T-helper 17 cell (primary cell): ENCODE results near the gene LAMA4. TPM values are rescaled to one million over a fixed set of nuclear protein-coding genes. Genes with fewer than 3 reads are reported as not detected.

Experiments used
- ATAC-seq: fragments of 150-1000 bp; cut with Tn5 transposase; 2 replicates; pipeline ENCODE4 v1.10.0; 2021; ENCODE audit warnings: mild to moderate bottlenecking, moderate library complexity
- DNase-seq, 3 donors: peaks; one replicate each; pipeline versions ENCODE4 v3.0.0 to v3.0.0-alpha.2; 2020 to 2021
- H3K9me3 ChIP-seq: one replicate; pipeline ENCODE4 v1.7.0; 2013; ENCODE audit warnings: low read length, mild to moderate bottlenecking; ENCODE audit not compliant: control insufficient read depth, poor library complexity, severe bottlenecking
- H3K27ac Mint-ChIP-seq: one replicate; pipeline ENCODE4 v1.8.0; 2022; ENCODE audit warnings: mild to moderate bottlenecking, moderate library complexity, mixed read lengths
- H3K27me3 Mint-ChIP-seq: one replicate; pipeline ENCODE4 v1.8.0; 2022; ENCODE audit warnings: mixed read lengths
- H3K36me3 Mint-ChIP-seq: one replicate; pipeline ENCODE4 v1.8.0; 2022; ENCODE audit warnings: low read depth, mixed read lengths
- H3K4me1 Mint-ChIP-seq: one replicate; pipeline ENCODE4 v1.8.0; 2022; ENCODE audit warnings: mild to moderate bottlenecking, mixed read lengths
- H3K4me3 Mint-ChIP-seq: one replicate; pipeline ENCODE4 v1.8.0; 2022; ENCODE audit warnings: mild to moderate bottlenecking, moderate library complexity, mixed read lengths
- total RNA-seq, 4 donors: library from RNA in 2 of 4; stranded (reverse) in 2 of 4; gene quantifications; one replicate each; pipeline ENCODE4 v1.2.3 and lab custom pipeline; 2022 to 2026

The LAMA4 gene
- total RNA-seq, 2 donors from 2014 or later: not detected

DNA sequence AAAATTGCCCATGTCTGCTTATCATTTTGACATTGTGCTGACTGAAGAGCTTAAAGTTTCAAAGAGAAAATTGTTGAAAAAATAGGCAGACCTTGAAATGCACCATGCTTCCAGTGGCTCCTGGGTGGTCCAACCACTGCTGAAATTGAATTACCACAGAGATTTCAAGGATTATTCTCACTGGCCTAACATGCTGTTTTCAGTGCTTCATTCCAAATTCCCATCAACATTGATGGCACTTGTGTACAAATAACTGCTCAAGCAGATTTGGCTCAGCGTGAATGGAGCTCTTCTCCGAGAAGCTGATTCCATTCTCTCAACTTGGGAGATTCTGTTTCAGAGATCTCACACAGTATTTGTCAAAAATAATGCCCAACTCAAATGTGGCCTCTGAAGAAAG is 75.5 kb downstream of the LAMA4 start:
- H3K36me3 Mint-ChIP-seq: no peaks in the 10 kb centered on the region
- H3K27ac Mint-ChIP-seq: no peak overlapping the region
- peaks cover 2% of the 10 kb centered on the region for H3K4me1 Mint-ChIP-seq
- ATAC-seq (no peak), DNase-seq (no peak)
- no peaks in the 10 kb centered on the region for H3K9me3 ChIP-seq
- H3K4me3 Mint-ChIP-seq: no peak overlapping the region
- peaks cover 52% of the 10 kb centered on the region for H3K27me3 Mint-ChIP-seq

DNA sequence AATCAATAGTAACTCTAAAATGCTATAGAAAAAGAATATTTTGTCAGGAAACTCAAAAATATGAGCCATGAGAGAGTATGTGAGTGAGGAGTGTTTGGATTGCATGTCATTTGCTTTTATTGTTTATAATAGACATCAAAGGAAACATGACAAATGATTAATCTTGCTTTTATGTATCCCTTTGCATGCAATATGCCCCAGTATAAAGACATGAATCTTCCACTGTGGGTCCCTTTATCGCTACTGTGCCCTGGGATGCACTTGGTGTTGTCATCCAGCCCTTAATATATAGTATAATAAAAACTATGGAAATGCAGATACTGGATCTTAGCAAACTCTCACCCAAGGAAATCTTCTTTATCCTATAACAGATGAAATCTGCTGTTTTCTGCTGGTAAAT is 77.3 kb downstream of the LAMA4 start:
- no peaks in the 10 kb centered on the region for H3K9me3 ChIP-seq
- peaks cover 2% of the 10 kb centered on the region for H3K4me1 Mint-ChIP-seq
- DNase-seq (no peak), ATAC-seq (no peak)
- H3K36me3 Mint-ChIP-seq: no peaks in the 10 kb centered on the region
- H3K4me3 Mint-ChIP-seq: no peak overlapping the region
- peaks cover 45% of the 10 kb centered on the region for H3K27me3 Mint-ChIP-seq
- H3K27ac Mint-ChIP-seq: peak overlapping the region; percentile 8

DNA sequence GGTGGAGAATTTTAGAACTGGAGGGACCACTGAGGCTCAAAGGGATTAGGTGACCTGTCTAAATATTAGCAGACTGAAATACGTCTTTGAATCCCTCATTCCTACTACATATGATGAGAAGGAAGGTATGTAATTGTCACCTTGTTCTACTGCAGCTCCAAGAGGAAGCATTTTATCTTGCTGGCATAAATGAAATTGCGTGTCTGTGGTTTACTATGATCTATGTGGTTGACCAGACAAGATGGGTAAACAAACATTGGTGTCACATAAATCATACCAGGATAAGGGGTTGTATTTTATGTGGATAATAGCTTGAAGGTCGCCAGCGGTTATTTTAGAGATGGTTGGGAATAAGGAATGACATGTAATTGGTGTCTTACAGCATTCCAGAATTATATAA is 78.2 kb downstream of the LAMA4 start:
- DNase-seq (no peak), ATAC-seq (no peak)
- H3K36me3 Mint-ChIP-seq: peaks cover 1% of the 10 kb centered on the region
- no peaks in the 10 kb centered on the region for H3K9me3 ChIP-seq
- no peaks in the 10 kb centered on the region for H3K4me1 Mint-ChIP-seq
- H3K27me3 Mint-ChIP-seq: peaks cover 47% of the 10 kb centered on the region
- no peak overlapping the region for H3K4me3 Mint-ChIP-seq
- no peak overlapping the region for H3K27ac Mint-ChIP-seq

DNA sequence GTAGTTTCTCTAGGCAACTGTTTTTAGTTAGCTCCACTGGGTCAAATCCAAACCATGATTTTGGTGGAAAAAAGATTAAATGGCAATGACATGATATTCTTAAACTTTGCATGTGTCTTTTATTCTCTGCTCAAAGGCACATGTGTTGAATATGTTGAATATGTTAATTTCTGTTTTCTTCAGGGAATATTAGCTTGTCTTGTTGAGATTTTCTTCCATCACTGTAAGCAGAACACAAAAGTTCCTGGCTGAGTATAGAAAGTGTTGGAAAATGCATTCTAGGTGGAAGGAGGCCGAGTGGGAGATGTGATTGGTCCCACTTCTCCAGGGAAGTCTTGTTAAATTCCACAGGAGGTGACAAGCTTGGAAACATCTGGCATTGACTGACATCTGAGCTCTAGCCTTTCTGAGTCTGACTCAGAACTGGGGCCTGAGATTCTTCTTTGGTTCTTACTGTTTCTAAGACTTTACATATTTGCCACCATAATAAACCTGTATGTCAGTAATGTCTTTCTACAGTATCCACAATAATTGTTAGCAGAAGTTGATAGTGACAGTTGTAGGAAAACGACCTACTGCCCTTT is 81.1 kb downstream of the LAMA4 start:
- Mint-ChIP-seq H3K4me3 (no peak overlapping the region), H3K36me3 (peaks cover 4% of the 10 kb centered on the region), H3K4me1 (no peaks in the 10 kb centered on the region), H3K27ac (no peak overlapping the region), H3K27me3 (peaks cover 58% of the 10 kb centered on the region)
- no peaks in the 10 kb centered on the region for H3K9me3 ChIP-seq
- no peak for ATAC-seq
- no peak for DNase-seq

DNA sequence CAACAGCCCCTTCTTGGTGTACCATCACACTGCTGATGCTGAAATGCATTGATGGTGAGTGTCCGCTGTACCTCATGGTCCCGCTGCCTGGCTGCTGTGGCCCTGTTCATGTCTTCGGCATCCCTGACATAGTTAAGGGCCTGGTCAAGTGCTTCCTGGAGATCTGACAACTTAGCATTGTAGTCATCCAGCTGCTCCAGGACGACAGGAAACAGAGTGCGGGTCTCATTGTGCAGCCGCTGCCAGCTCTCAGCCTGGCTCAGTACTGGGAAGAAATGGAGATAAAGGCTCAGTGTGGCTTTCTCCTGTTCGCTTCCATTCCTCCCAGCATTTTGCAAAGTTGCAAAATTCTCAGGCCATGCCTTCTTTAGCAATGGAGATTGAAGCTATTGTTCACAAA is 81.8 kb downstream of the LAMA4 start:
- H3K4me3 Mint-ChIP-seq: no peak overlapping the region
- H3K27me3 Mint-ChIP-seq: peaks cover 61% of the 10 kb centered on the region
- no peaks in the 10 kb centered on the region for H3K4me1 Mint-ChIP-seq
- ATAC-seq: no peak
- H3K9me3 ChIP-seq: no peaks in the 10 kb centered on the region
- H3K27ac Mint-ChIP-seq: no peak overlapping the region
- peaks cover 4% of the 10 kb centered on the region for H3K36me3 Mint-ChIP-seq
- DNase-seq: no peak

DNA sequence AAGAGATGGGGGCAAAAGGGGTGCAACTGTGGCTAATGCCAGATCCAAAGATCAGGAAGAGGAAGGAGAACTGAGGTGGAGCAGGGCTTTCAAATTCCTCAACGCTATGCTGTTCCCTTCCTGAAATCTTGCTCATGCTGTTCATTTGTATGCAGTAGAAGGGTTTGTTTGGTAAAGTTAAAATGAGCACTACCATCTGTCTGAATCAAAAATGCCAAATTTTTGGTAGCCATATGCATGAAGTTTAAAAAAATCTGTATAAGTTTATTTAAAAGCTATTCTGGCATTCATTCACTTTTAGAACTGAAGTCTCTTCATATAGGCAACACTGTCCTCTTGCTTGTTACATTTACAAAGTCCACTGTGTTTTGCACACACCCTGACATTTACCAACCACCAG is 84.8 kb downstream of the LAMA4 start:
- DNase-seq: no peak
- ATAC-seq: no peak
- Mint-ChIP-seq H3K4me1 (no peaks in the 10 kb centered on the region), H3K36me3 (peaks cover 4% of the 10 kb centered on the region), H3K4me3 (no peak overlapping the region), H3K27ac (no peak overlapping the region), H3K27me3 (peaks cover 57% of the 10 kb centered on the region)
- no peaks in the 10 kb centered on the region for H3K9me3 ChIP-seq

DNA sequence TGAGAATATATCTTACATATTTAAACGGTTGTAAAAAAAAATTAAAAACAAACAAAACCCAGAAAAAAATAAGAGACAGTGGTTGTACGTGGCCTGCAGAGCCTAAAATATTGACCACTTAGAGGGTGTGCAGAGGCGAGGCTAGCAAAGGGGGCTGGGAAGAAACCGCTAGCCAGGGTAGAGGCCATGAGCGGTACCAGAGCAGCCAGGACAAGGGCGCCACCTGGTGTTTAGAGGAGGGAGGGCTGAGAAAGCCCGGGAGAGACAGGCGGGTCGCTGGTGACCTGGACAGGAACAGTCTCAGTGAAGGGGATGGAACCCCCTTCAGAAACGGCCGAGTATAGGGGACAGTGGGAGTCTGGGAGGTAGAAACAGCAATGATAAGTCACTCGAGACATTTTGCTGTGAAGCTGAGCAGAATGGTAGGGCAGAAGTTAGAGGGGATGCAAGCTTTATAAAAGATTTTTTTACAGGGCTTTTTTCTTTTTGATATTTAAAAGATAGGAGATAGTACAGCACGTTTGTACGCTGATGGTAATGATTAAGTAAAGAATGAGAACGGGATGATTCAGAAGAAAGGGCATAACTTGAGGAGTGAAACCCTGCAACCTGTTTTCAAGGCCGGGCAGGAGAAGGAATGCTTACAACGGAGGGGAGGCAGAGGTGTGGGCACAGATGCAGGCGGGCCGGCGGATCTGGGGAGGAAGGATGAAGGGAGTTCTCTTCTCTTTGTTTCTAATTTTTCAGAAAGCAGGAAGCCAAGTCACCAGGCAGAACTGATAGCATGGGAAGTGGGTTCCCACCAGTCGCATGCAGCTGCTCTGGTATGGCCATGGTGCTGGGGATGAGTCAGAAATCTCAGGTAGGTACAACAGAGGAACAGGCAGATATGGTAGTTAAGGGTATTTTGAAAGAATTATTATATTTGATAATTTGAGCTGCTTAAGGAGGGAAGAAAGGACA is 90.8 kb downstream of the LAMA4 start:
- H3K9me3 ChIP-seq: no peaks in the 10 kb centered on the region
- Mint-ChIP-seq H3K4me3 (peak overlapping the region; percentile 85), H3K27ac (peak overlapping the region; percentile 74), H3K27me3 (peaks cover 66% of the 10 kb centered on the region), H3K4me1 (peaks cover 18% of the 10 kb centered on the region), H3K36me3 (peaks cover 15% of the 10 kb centered on the region)
- DNase-seq (peak; percentile 49 to 71 (median 54)), ATAC-seq (peak; percentile 98)

DNA sequence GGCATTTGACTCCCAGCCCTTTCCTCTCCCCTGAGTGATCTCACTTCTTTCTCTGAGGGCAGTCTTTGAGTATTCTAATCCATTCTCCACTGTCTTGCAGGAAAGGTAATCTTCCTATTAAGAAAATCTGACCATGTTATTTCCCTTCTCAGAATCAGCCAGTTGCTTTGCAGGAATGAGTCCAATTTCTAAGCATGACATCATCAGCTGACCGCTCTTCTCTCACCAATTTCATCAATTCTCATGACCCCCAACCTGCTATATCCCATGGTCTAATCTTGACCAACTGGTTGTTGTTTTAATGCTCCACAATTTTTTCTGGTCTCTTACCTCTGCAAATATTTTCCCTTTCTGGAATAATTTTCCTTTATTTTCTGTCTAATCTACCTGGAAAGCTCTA is 93.6 kb downstream of the LAMA4 start:
- ATAC-seq: no peak
- peaks cover 17% of the 10 kb centered on the region for H3K36me3 Mint-ChIP-seq
- DNase-seq: no peak
- peaks cover 21% of the 10 kb centered on the region for H3K4me1 Mint-ChIP-seq
- H3K27ac Mint-ChIP-seq: no peak overlapping the region
- H3K27me3 Mint-ChIP-seq: peaks cover 70% of the 10 kb centered on the region
- H3K4me3 Mint-ChIP-seq: no peak overlapping the region
- H3K9me3 ChIP-seq: no peaks in the 10 kb centered on the region

DNA sequence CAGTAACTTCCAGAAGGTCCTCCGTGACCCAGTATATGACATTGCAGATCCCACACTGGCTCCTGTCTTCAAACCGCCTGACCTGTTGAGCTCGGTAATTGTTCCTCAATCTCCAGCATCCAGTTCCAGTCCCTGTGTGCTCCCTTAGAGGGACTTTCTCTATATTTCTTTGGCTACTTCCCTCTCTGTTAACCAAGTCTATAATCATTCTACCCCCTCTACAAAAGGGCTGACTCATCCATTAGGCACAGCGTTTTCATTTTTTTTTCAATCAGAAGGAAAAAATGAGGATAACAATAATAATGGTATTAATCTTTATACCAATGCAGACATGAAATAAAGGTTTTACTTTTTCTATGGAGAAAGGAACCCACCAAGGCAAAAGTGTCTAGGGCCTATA is 97.7 kb downstream of the LAMA4 start:
- Mint-ChIP-seq H3K27me3 (peaks cover 70% of the 10 kb centered on the region), H3K36me3 (peaks cover 7% of the 10 kb centered on the region), H3K4me1 (peaks cover 5% of the 10 kb centered on the region), H3K27ac (no peak overlapping the region), H3K4me3 (no peak overlapping the region)
- no peak for ATAC-seq
- no peak for DNase-seq
- H3K9me3 ChIP-seq: no peaks in the 10 kb centered on the region

DNA sequence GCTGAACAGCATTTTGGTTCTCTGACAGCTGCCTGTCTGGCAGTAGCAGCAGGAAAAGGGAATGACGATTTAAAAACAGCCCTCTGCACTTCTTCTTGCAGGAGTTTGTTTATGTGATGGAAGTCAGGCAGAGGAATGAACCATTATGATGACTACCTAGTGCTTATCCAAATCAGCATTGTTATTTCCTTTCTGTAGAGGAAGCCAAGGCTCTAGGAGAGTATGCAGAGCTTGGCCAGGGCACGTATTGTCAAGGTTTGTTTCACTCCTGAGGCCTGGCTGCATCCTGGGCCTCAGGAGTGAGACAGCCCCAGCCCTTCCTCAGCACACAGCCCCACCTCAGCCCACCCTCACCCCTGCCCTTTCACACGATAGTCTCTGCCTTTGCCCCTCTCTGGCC is 98.5 kb downstream of the LAMA4 start:
- H3K4me3 Mint-ChIP-seq: no peak overlapping the region
- peaks cover 4% of the 10 kb centered on the region for H3K36me3 Mint-ChIP-seq
- DNase-seq (no peak), ATAC-seq (no peak)
- H3K4me1 Mint-ChIP-seq: peaks cover 5% of the 10 kb centered on the region
- no peaks in the 10 kb centered on the region for H3K9me3 ChIP-seq
- no peak overlapping the region for H3K27ac Mint-ChIP-seq
- H3K27me3 Mint-ChIP-seq: peaks cover 62% of the 10 kb centered on the region

DNA sequence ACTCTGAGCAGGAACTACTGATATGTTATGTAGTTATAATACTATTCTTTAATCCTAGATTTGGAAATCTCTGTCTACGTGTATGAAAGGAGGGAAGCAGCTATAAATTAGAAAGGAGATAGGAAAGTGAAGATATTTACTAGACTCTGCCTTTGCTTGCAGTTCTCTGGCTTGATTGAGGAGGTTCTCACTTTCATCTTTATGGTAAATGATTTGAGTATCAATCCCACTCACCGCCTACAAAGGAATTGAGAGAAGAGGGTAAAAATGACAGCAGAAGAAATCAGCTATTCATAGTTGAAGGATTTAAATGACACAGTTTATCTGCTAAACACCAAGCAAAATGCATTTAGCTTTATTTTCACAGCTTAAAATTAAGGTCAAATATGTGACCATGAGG is 99.7 kb downstream of the LAMA4 start:
- Mint-ChIP-seq H3K36me3 (peaks cover 2% of the 10 kb centered on the region), H3K27ac (no peak overlapping the region)
- no peaks in the 10 kb centered on the region for H3K9me3 ChIP-seq

DNA sequence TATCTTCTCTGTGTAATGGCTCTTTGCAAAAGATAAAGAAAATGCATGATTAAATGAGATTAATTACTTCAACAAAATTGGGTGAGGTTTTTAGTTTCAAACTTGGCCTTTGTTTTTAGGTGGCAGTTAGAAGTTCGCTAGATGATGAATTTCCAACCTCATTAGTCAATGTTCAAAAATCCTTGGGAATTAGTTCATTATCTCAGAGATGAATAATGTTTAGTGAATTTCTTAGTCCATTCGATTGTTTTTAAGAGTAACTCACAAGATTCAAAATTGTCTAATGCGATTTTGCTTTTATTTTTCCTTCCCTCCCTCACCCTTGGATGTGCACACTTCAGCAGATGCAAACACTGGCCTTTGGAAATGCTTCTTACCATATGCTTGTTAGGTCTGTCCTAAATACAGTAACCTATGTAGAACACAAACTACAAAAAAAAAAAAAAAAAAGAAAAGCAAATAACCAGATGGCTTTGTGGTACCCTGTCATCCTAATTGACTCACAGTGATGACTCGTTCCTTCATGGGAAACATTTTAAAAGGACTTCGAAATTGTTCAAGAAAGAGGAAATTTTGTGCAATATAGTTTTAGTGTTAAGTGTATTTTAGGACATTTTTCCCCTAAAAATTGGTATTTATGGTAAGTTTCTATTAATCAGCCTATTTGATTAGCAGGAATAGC is 100.3 kb downstream of the LAMA4 start:
- H3K9me3 ChIP-seq: no peaks in the 10 kb centered on the region
- H3K27ac Mint-ChIP-seq: no peak overlapping the region
- DNase-seq (no peak), ATAC-seq (no peak)
- H3K27me3 Mint-ChIP-seq: peaks cover 50% of the 10 kb centered on the region
- no peak overlapping the region for H3K4me3 Mint-ChIP-seq
- H3K36me3 Mint-ChIP-seq: peaks cover 2% of the 10 kb centered on the region
- peaks cover 3% of the 10 kb centered on the region for H3K4me1 Mint-ChIP-seq

More for the DNA sequence above, 99.7 kb downstream of the LAMA4 start:
- DNase-seq (no peak), ATAC-seq (no peak)
- Mint-ChIP-seq H3K4me3 (no peak overlapping the region), H3K4me1 (peaks cover 3% of the 10 kb centered on the region), H3K27me3 (peaks cover 57% of the 10 kb centered on the region)

DNA sequence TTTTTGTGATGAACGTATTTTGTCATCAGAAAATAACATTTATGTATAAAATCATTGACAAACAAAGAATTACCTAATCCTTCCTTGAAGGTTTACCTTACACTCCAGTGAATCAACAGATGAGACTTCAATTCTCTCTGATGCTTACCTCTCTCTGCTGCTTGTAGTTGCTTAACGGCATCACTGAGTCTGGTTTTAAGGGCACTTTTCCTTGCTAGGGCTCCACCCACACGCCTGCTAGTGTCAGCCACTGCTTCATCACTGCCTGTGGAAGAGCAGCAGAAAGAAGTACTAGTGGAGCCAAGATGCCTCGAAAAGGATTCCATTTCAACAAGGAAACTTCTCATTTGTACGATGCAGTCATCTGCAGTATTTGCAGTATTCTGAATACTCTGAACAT is 104.0 kb downstream of the LAMA4 start:
- DNase-seq: no peak
- no peak for ATAC-seq
- Mint-ChIP-seq H3K4me1 (no peaks in the 10 kb centered on the region), H3K36me3 (no peaks in the 10 kb centered on the region), H3K27me3 (peaks cover 23% of the 10 kb centered on the region), H3K4me3 (no peak overlapping the region), H3K27ac (no peak overlapping the region)
- H3K9me3 ChIP-seq: no peaks in the 10 kb centered on the region
